Chondrocyte (in vitro differentiated cells): Measurements from ENCODE around the gene LRRC30. TPM values are rescaled to one million over a fixed set of nuclear protein-coding genes. Genes with fewer than 3 reads are reported as not detected.

Experiments used
- DNase-seq: peaks from one replicate; pipeline ENCODE4 v3.0.0; 2021; ENCODE audit warnings: mixed read lengths, low spot score
- H3K27ac Mint-ChIP-seq: one replicate; pipeline ENCODE4 v1.8.0; 2021; ENCODE audit warnings: mild to moderate bottlenecking, moderate library complexity, mixed read lengths; ENCODE audit not compliant: unreplicated experiment
- H3K27me3 Mint-ChIP-seq: 2 replicates; pipeline ENCODE4 v1.8.0; 2021; ENCODE audit warnings: low read depth, mixed read lengths
- H3K36me3 Mint-ChIP-seq: 2 replicates; pipeline ENCODE4 v1.8.0; 2021; ENCODE audit warnings: low read depth, mixed read lengths
- H3K4me1 Mint-ChIP-seq: 2 replicates; pipeline ENCODE4 v1.8.0; 2021; ENCODE audit warnings: low read depth, mild to moderate bottlenecking, mixed read lengths
- H3K4me3 Mint-ChIP-seq: one replicate; pipeline ENCODE4 v1.8.0; 2021; ENCODE audit warnings: mild to moderate bottlenecking, moderate library complexity, mixed read lengths; ENCODE audit not compliant: unreplicated experiment
- H3K9me3 Mint-ChIP-seq: 2 replicates; pipeline ENCODE4 v1.8.0; 2021; ENCODE audit warnings: low read depth, mixed read lengths
- CTCF ChIP-seq: fragments of 200-600 bp; sonication (generic); IDR thresholded peaks from 2 replicates; pipeline ENCODE4 v1.5.0; 2021; ENCODE audit warnings: antibody characterized with exemption, mild to moderate bottlenecking, moderate library complexity
- total RNA-seq: library from RNA; stranded (reverse); gene quantifications from 3 replicates; pipeline ENCODE4 v1.2.1, GENCODE V29; 2021

Gene LRRC30
- total RNA-seq, 1 donor from 2014 or later = not detected

GRCh38 chr18:7255054-7255453, 24.2 kb downstream of the LRRC30 start:
- no peak overlapping the region for H3K27ac Mint-ChIP-seq
- no peak for DNase-seq
- H3K4me1 Mint-ChIP-seq = no peaks in the 10 kb centered on the region
- H3K4me3 Mint-ChIP-seq = no peak overlapping the region
- H3K9me3 Mint-ChIP-seq = no peaks in the 10 kb centered on the region
- no peaks in the 10 kb centered on the region for H3K36me3 Mint-ChIP-seq
- H3K27me3 Mint-ChIP-seq = peaks cover 10% of the 10 kb centered on the region
- no peak for TF ChIP-seq CTCF

- Mint-ChIP-seq H3K27me3 (peaks cover 10% of the 10 kb centered on the region), H3K36me3 (no peaks in the 10 kb centered on the region), H3K9me3 (no peaks in the 10 kb centered on the region), H3K4me1 (no peaks in the 10 kb centered on the region), H3K4me3 (no peak overlapping the region), H3K27ac (no peak overlapping the region)
- TF ChIP-seq CTCF = no peak
- no peak for DNase-seq
Observed at GRCh38 chr18:7255643-7256042, 24.8 kb downstream of the LRRC30 start.

GRCh38 chr18:7256618-7257425, 25.9 kb downstream of the LRRC30 start:
- no peak overlapping the region for H3K27ac Mint-ChIP-seq

GRCh38 chr18:7257426-7257740, 26.5 kb downstream of the LRRC30 start:
- TF ChIP-seq CTCF = no peak
- H3K36me3 Mint-ChIP-seq = no peaks in the 10 kb centered on the region
- H3K27ac Mint-ChIP-seq = no peak overlapping the region
- no peaks in the 10 kb centered on the region for H3K4me1 Mint-ChIP-seq
- DNase-seq = no peak
- H3K27me3 Mint-ChIP-seq = peaks cover 10% of the 10 kb centered on the region
- no peaks in the 10 kb centered on the region for H3K9me3 Mint-ChIP-seq
- H3K4me3 Mint-ChIP-seq = no peak overlapping the region

More at GRCh38 chr18:7256618-7257425, 25.9 kb downstream of the LRRC30 start:
- Mint-ChIP-seq H3K4me1 (no peaks in the 10 kb centered on the region), H3K36me3 (no peaks in the 10 kb centered on the region), H3K9me3 (no peaks in the 10 kb centered on the region), H3K27me3 (peaks cover 10% of the 10 kb centered on the region), H3K4me3 (no peak overlapping the region)
- no peak for DNase-seq
- no peak for TF ChIP-seq CTCF

- no peak for DNase-seq
- no peak for TF ChIP-seq CTCF
- no peak overlapping the region for H3K4me3 Mint-ChIP-seq
- H3K27me3 Mint-ChIP-seq = peaks cover 10% of the 10 kb centered on the region
- H3K9me3 Mint-ChIP-seq = no peaks in the 10 kb centered on the region
- H3K4me1 Mint-ChIP-seq = no peaks in the 10 kb centered on the region
- no peaks in the 10 kb centered on the region for H3K36me3 Mint-ChIP-seq
- no peak overlapping the region for H3K27ac Mint-ChIP-seq
Observed at GRCh38 chr18:7259475-7259874, 28.6 kb downstream of the LRRC30 start.
